HG03558 (cell line): Measurements from ENCODE around the gene EMC1.
A peak's percentile ranks its signal among the peaks of the same experiment; 100 is the strongest.
"Not testable (repeated sequence)": the region's sequence is repeated elsewhere in the genome, so short reads cannot be mapped to it uniquely, and the experiment has no call there.

Source experiments
- ATAC-seq: cut with Tn5 transposase; IDR thresholded peaks from one replicate; pipeline ENCODE4 v1.9.1; 2021; ENCODE audit warnings: moderate number of reproducible peaks; ENCODE audit not compliant: unreplicated experiment; ENCODE audit errors: extremely low read depth

The EMC1 gene

GRCh38 chr1:19251305-19252196, at the start of gene EMC1, which contains the start of gene MRTO4:
Gene EMC1, minus strand, starts transcription at chr1:19251524. Its CDS starts 15 bp downstream, at chr1:19251509.
Gene MRTO4, plus strand, starts transcription at chr1:19251805. Its CDS starts 31 bp downstream, at chr1:19251836.
- peak; percentile 55 for ATAC-seq

GRCh38 chr1:19300211-19300610, 48.9 kb upstream of the EMC1 start:
- no peak for ATAC-seq

- no peak for ATAC-seq
These were observed 43.3 kb upstream of the EMC1 start for GRCh38 chr1:19294638-19295037.

- ATAC-seq = no peak
These were observed 37.9 kb upstream of the EMC1 start for GRCh38 chr1:19289244-19289643.

GRCh38 chr1:19288324-19289241, 37.3 kb upstream of the EMC1 start, which contains the start of gene AKR7A3:
Gene AKR7A3, minus strand, starts transcription at chr1:19288770. Its CDS starts 61 bp downstream, at chr1:19288709.
- ATAC-seq = not testable (repeated sequence)

- no peak for ATAC-seq
These were observed 36.3 kb upstream of the EMC1 start for GRCh38 chr1:19287436-19288185.

GRCh38 chr1:19285807-19286206, 34.5 kb upstream of the EMC1 start:
- ATAC-seq = not testable (repeated sequence)

GRCh38 chr1:19285366-19285765, 34.0 kb upstream of the EMC1 start:
- ATAC-seq = not testable (repeated sequence)

GRCh38 chr1:19284881-19285280, 33.6 kb upstream of the EMC1 start:
- ATAC-seq = no peak

GRCh38 chr1:19283891-19284290, 32.6 kb upstream of the EMC1 start:
- no peak for ATAC-seq

- ATAC-seq = no peak
These were observed 23.3 kb upstream of the EMC1 start for GRCh38 chr1:19274636-19275035.

- ATAC-seq = not testable (repeated sequence)
These were observed 22.7 kb upstream of the EMC1 start for GRCh38 chr1:19273844-19274531.

GRCh38 chr1:19273106-19273843, 22.0 kb upstream of the EMC1 start:
- ATAC-seq = no peak

GRCh38 chr1:19272064-19272463, 20.7 kb upstream of the EMC1 start:
- ATAC-seq = no peak

GRCh38 chr1:19270343-19270730, 19.0 kb upstream of the EMC1 start:
- ATAC-seq = not testable (repeated sequence)

GRCh38 chr1:19269427-19270342, 18.4 kb upstream of the EMC1 start:
- not testable (repeated sequence) for ATAC-seq

GRCh38 chr1:19268445-19268844, 17.1 kb upstream of the EMC1 start:
- ATAC-seq = no peak

GRCh38 chr1:19262744-19263143, 11.4 kb upstream of the EMC1 start:
- ATAC-seq = no peak
